Activated naive CD8-positive, alpha-beta T cell (primary cell): ENCODE data around the gene RPL12.
A peak's percentile ranks its signal among the peaks of the same experiment; 100 is the strongest.
"Not testable (repeated sequence)": the region's sequence is repeated elsewhere in the genome, so short reads cannot be mapped to it uniquely, and the experiment has no call there.

ENCODE experiments used
- H3K27ac Mint-ChIP-seq: one replicate; pipeline ENCODE4 v1.8.0; 2021; ENCODE audit warnings: mixed read lengths
- H3K27me3 Mint-ChIP-seq: one replicate; pipeline ENCODE4 v1.8.0; 2021; ENCODE audit warnings: mixed read lengths
- H3K36me3 Mint-ChIP-seq: one replicate; pipeline ENCODE4 v1.8.0; 2021; ENCODE audit warnings: mixed read lengths
- H3K4me1 Mint-ChIP-seq: one replicate; pipeline ENCODE4 v1.8.0; 2021; ENCODE audit warnings: low read depth, mixed read lengths
- H3K4me3 Mint-ChIP-seq: one replicate; pipeline ENCODE4 v1.8.0; 2021; ENCODE audit warnings: mild to moderate bottlenecking, mixed read lengths
- H3K9me3 Mint-ChIP-seq: one replicate; pipeline ENCODE4 v1.8.0; 2021; ENCODE audit warnings: low read depth, mixed read lengths

Gene RPL12

DNA sequence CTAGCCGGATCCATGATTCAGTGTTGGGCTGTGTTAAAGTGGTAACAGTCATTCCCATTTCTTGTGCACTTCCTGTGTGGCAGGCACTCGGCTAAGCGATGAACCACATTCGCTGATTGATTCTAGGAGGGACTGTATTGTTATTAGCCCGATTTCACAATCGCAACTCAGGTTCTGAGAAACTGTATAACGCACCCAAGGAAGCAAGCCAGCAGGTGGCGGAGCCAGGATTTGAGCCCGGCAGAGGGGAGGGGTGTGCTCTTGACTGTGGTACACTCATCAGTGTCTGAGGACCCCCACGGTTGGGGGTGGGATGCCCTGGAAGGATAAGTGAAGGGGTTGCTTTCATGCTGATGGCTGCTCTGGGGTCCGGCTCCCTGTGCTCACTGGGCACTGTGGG is 34.8 kb upstream of the RPL12 start:
- no peak overlapping the region for H3K4me3 Mint-ChIP-seq
- H3K4me1 Mint-ChIP-seq, result no peaks in the 10 kb centered on the region
- H3K27me3 Mint-ChIP-seq, result no peaks in the 10 kb centered on the region
- H3K27ac Mint-ChIP-seq, result no peak overlapping the region
- H3K36me3 Mint-ChIP-seq, result no peaks in the 10 kb centered on the region
- H3K9me3 Mint-ChIP-seq, result no peaks in the 10 kb centered on the region

DNA sequence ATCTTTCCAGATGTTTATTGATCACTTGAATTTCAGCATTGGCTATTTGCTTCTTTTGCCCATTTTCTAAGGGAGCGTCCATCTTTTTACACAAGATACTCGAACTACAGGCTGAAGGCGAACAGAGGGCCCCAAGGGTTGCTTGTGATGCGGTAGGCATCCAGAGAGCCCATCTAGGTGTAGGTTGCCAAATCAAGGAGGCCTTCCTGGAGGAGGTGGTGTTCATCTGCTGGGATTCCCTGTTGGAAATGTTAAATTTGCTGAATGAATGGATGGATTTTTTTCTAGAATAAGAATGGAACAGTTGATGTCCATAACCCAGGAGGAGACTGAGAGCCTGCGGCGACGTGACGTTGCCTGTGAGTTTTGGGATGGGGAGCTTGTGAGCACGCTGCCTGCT is 31.5 kb upstream of the RPL12 start:
- H3K36me3 Mint-ChIP-seq, result no peaks in the 10 kb centered on the region
- H3K27ac Mint-ChIP-seq, result no peak overlapping the region

DNA sequence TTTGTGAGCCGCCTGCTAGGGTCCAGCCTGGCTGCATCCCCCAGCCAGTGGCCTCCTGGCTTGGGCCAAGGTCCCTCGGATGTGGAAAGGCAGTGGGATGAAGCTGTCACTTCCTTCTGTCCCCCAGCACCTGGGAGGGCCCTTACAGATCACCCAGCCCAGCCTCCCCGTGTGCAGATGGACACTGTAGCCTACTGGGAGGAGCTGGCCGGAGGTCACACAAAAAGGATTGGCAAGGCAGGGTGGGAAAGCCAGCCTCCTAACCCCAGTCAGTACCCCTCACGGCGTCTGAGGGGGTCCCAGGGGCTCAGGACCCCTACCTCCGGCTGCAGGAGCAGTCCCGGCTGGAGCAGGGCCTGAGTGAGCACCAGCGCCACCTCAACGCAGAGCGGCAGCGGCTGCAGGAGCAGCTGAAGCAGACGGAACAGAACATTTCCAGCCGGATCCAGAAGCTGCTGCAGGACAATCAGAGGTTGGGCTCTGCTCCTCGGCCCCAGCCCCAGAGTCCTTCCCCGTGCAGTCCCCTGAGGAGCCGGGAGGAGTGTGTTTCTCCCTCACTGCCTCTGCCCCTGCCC is 28.4 kb upstream of the RPL12 start:
- Mint-ChIP-seq H3K4me3 (no peak overlapping the region), H3K9me3 (no peaks in the 10 kb centered on the region), H3K36me3 (no peaks in the 10 kb centered on the region), H3K4me1 (no peaks in the 10 kb centered on the region), H3K27ac (no peak overlapping the region), H3K27me3 (no peaks in the 10 kb centered on the region)

More for the DNA sequence above, 31.5 kb upstream of the RPL12 start:
- no peaks in the 10 kb centered on the region for H3K4me1 Mint-ChIP-seq
- no peak overlapping the region for H3K4me3 Mint-ChIP-seq
- H3K9me3 Mint-ChIP-seq, result no peaks in the 10 kb centered on the region
- no peaks in the 10 kb centered on the region for H3K27me3 Mint-ChIP-seq

DNA sequence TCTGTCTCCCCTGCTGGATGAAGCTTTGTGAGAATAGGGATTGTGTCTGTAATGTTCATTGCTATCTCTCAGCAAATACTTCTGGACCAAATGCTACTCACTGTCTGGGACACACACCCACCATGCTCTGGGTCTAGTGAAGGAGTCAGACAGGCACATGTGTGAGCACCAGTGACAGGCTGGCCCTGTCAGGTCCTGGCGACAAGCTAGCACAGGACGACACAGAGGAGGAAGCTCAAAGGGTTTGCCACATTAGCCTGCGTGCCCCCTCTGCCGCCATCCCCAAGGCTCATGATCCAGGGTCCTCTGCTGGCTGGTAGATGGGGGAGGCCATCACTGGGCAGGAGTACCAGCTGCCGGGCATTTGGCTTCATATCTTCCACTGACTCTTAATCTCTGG is 23.4 kb upstream of the RPL12 start:
- Mint-ChIP-seq H3K36me3 (peaks cover 5% of the 10 kb centered on the region), H3K4me3 (no peak overlapping the region), H3K27ac (no peak overlapping the region), H3K27me3 (no peaks in the 10 kb centered on the region), H3K9me3 (no peaks in the 10 kb centered on the region), H3K4me1 (no peaks in the 10 kb centered on the region)

DNA sequence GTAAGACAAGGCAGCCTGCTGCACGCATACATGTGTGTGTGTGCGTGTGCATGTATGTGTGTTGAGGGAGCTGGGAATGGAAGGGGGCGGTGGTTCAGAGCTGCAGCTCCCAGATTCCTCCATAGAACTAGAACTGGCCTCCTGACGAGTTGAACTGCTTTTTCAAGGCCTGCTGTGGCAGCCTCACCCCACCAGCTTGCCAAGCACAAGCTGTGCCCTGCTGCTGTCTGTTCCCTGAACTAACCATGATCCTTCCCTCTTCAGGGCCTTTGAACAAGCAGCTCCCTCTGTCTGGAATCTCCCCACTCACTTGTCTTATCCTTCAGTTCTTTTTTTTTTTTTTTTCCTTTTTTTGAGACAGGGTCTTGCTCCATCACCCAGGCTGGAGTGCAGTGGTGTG is 22.7 kb upstream of the RPL12 start:
- Mint-ChIP-seq H3K4me1 (no peaks in the 10 kb centered on the region), H3K9me3 (no peaks in the 10 kb centered on the region), H3K4me3 (no peak overlapping the region), H3K27ac (no peak overlapping the region), H3K27me3 (no peaks in the 10 kb centered on the region), H3K36me3 (peaks cover 5% of the 10 kb centered on the region)

GRCh38 chr9:127473501-127473900 is 22.3 kb upstream of the RPL12 start:
- H3K27me3 Mint-ChIP-seq, result no peaks in the 10 kb centered on the region
- H3K36me3 Mint-ChIP-seq, result peaks cover 5% of the 10 kb centered on the region
- no peaks in the 10 kb centered on the region for H3K4me1 Mint-ChIP-seq
- H3K27ac Mint-ChIP-seq, result no peak overlapping the region
- no peaks in the 10 kb centered on the region for H3K9me3 Mint-ChIP-seq
- H3K4me3 Mint-ChIP-seq, result no peak overlapping the region

- Mint-ChIP-seq H3K27ac (no peak overlapping the region), H3K4me1 (no peaks in the 10 kb centered on the region), H3K36me3 (peaks cover 7% of the 10 kb centered on the region)
Observed at GRCh38 chr9:127470662-127471061, 19.5 kb upstream of the RPL12 start.

GRCh38 chr9:127467621-127468020 is 16.4 kb upstream of the RPL12 start:
- no peaks in the 10 kb centered on the region for H3K27me3 Mint-ChIP-seq
- H3K4me1 Mint-ChIP-seq, result no peaks in the 10 kb centered on the region
- H3K4me3 Mint-ChIP-seq, result no peak overlapping the region
- H3K27ac Mint-ChIP-seq, result no peak overlapping the region
- H3K36me3 Mint-ChIP-seq, result peaks cover 7% of the 10 kb centered on the region
- no peaks in the 10 kb centered on the region for H3K9me3 Mint-ChIP-seq

More at GRCh38 chr9:127470662-127471061, 19.5 kb upstream of the RPL12 start:
- Mint-ChIP-seq H3K27me3 (no peaks in the 10 kb centered on the region), H3K4me3 (no peak overlapping the region), H3K9me3 (no peaks in the 10 kb centered on the region)

DNA sequence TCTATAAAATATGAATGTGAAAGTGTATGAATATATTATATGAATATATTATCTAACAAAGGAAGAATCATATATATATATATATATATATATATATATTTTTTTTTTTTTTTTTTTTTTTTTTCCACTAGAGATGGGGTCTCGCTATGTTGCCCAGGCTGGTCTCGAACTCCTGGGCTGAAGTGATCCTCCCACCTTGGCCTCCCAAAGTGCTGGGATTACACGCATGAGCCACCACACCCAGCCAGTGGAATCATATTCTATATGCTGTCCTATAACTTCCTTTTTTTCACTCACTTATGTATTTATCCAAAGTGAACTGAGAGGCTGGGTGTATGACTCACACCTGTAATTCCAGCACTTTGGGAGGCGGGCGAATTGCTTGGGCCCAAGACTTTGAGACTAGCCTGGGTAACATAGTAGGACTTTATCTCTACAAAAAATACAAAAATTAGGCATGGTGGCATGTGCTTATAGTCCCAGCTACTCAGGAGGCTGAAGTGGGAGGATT is 15.3 kb upstream of the RPL12 start:
- not testable (repeated sequence) for H3K4me3 Mint-ChIP-seq, H3K27ac Mint-ChIP-seq, H3K27me3 Mint-ChIP-seq, H3K9me3 Mint-ChIP-seq, H3K4me1 Mint-ChIP-seq
- H3K36me3 Mint-ChIP-seq, result peaks cover 10% of the 10 kb centered on the region

- H3K4me3 Mint-ChIP-seq, result no peak overlapping the region
- H3K4me1 Mint-ChIP-seq, result no peaks in the 10 kb centered on the region
- no peaks in the 10 kb centered on the region for H3K27me3 Mint-ChIP-seq
- H3K36me3 Mint-ChIP-seq, result peaks cover 5% of the 10 kb centered on the region
- no peak overlapping the region for H3K27ac Mint-ChIP-seq
- H3K9me3 Mint-ChIP-seq, result no peaks in the 10 kb centered on the region
Observed at GRCh38 chr9:127463911-127464310, 12.7 kb upstream of the RPL12 start.

GRCh38 chr9:127463382-127463781 is 12.2 kb upstream of the RPL12 start:
- H3K27ac Mint-ChIP-seq, result no peak overlapping the region
- H3K9me3 Mint-ChIP-seq, result no peaks in the 10 kb centered on the region
- H3K36me3 Mint-ChIP-seq, result peaks cover 5% of the 10 kb centered on the region
- H3K4me1 Mint-ChIP-seq, result no peaks in the 10 kb centered on the region
- no peaks in the 10 kb centered on the region for H3K27me3 Mint-ChIP-seq
- H3K4me3 Mint-ChIP-seq, result no peak overlapping the region

- H3K4me1 Mint-ChIP-seq, result no peaks in the 10 kb centered on the region
- no peaks in the 10 kb centered on the region for H3K27me3 Mint-ChIP-seq
- H3K9me3 Mint-ChIP-seq, result no peaks in the 10 kb centered on the region
- peaks cover 3% of the 10 kb centered on the region for H3K36me3 Mint-ChIP-seq
- H3K27ac Mint-ChIP-seq, result no peak overlapping the region
- no peak overlapping the region for H3K4me3 Mint-ChIP-seq
Observed at GRCh38 chr9:127458921-127459320, 7.7 kb upstream of the RPL12 start.

GRCh38 chr9:127457191-127457878 is 6.1 kb upstream of the RPL12 start:
- H3K9me3 Mint-ChIP-seq, result no peaks in the 10 kb centered on the region
- H3K27ac Mint-ChIP-seq, result no peak overlapping the region
- H3K4me3 Mint-ChIP-seq, result no peak overlapping the region
- peaks cover 3% of the 10 kb centered on the region for H3K36me3 Mint-ChIP-seq
- no peaks in the 10 kb centered on the region for H3K27me3 Mint-ChIP-seq
- peaks cover 5% of the 10 kb centered on the region for H3K4me1 Mint-ChIP-seq

- H3K4me1 Mint-ChIP-seq, result peaks cover 7% of the 10 kb centered on the region
- H3K36me3 Mint-ChIP-seq, result no peaks in the 10 kb centered on the region
- no peaks in the 10 kb centered on the region for H3K9me3 Mint-ChIP-seq
- no peak overlapping the region for H3K4me3 Mint-ChIP-seq
- no peak overlapping the region for H3K27ac Mint-ChIP-seq
- H3K27me3 Mint-ChIP-seq, result no peaks in the 10 kb centered on the region
Observed at GRCh38 chr9:127455324-127455992, 4.3 kb upstream of the RPL12 start.

DNA sequence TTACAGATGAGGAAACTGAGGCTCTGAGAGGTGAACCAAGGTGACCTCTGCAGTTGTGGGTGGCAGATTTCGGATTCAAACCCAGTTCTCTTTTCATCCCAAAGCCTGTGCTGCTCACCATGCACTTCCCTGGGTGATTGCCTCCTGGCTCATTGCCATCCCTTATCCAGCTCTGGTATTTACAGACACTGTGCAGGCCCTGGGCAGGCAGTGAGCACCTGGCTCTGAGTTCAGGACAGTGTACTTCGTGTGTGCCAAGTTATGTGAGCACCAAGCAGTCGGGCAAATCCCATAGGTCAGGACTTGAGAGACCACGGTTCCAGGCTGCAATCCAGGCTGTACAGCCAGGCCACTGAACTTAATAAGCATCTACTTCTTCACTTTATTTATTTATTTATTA is 1.5 kb upstream of the RPL12 start:
- Mint-ChIP-seq H3K27me3 (no peaks in the 10 kb centered on the region), H3K4me3 (peak overlapping the region; percentile 96), H3K9me3 (no peaks in the 10 kb centered on the region), H3K27ac (no peak overlapping the region), H3K36me3 (peaks cover 21% of the 10 kb centered on the region), H3K4me1 (peaks cover 29% of the 10 kb centered on the region)
